Measurements from ENCODE around the gene TEX28.
A peak's percentile ranks its signal among the peaks of the same experiment; 100 is the strongest.
"Not testable (repeated sequence)": the region's sequence is repeated elsewhere in the genome, so short reads cannot be mapped to it uniquely, and the experiment has no call there.

The TEX28 gene

GRCh38 chrX:154310616-154311536 lies 16.0 kb upstream of the TEX28 start:
- no peak for DNase-seq

- DNase-seq, result no peak
Measured at GRCh38 chrX:154309041-154309775, 14.3 kb upstream of the TEX28 start.

- DNase-seq, result peak; percentile 72
Measured at GRCh38 chrX:154308108-154308946, 13.4 kb upstream of the TEX28 start.

GRCh38 chrX:154307202-154307601 lies 12.3 kb upstream of the TEX28 start:
- DNase-seq, result no peak

GRCh38 chrX:154305541-154306205 lies 10.7 kb upstream of the TEX28 start:
- no peak for DNase-seq

- DNase-seq, result peak; percentile 36
Measured at GRCh38 chrX:154304846-154305245, 9.9 kb upstream of the TEX28 start.

- DNase-seq, result no peak
Measured at GRCh38 chrX:154303476-154303875, 8.6 kb upstream of the TEX28 start.

- DNase-seq, result not testable (repeated sequence)
Measured at GRCh38 chrX:154302998-154303397, 8.1 kb upstream of the TEX28 start.

GRCh38 chrX:154300816-154301215 lies 5.9 kb upstream of the TEX28 start:
- DNase-seq, result no peak

- no peak for DNase-seq
Measured at GRCh38 chrX:154298312-154298711, 3.4 kb upstream of the TEX28 start.

- no peak for DNase-seq
Measured at GRCh38 chrX:154296731-154297130, 1.8 kb upstream of the TEX28 start.

- no peak for DNase-seq
Measured at GRCh38 chrX:154295664-154296310, 863 bp upstream of the TEX28 start, which contains the start of gene TKTL1. Gene TKTL1 (plus strand): TSS chrX:154295795. CDS start chrX:154295860, 65 bp downstream.

GRCh38 chrX:154286406-154286805 lies 8.5 kb downstream of the TEX28 start:
- not testable (repeated sequence) for DNase-seq

- DNase-seq, result not testable (repeated sequence)
Measured at GRCh38 chrX:154284489-154285338, 10.2 kb downstream of the TEX28 start.

GRCh38 chrX:154269245-154269644 lies 25.7 kb downstream of the TEX28 start:
- DNase-seq, result not testable (repeated sequence)

GRCh38 chrX:154263072-154263471 lies 31.9 kb downstream of the TEX28 start:
- not testable (repeated sequence) for DNase-seq

GRCh38 chrX:154258711-154259110 lies 36.2 kb downstream of the TEX28 start:
- not testable (repeated sequence) for DNase-seq

- not testable (repeated sequence) for DNase-seq
Measured at GRCh38 chrX:154257282-154257681, 37.6 kb downstream of the TEX28 start, which contains the start of gene OPN1MW3. Gene OPN1MW3 (plus strand): TSS chrX:154257582. CDS start chrX:154257620, 38 bp downstream.

- not testable (repeated sequence) for DNase-seq
Measured at GRCh38 chrX:154248076-154248475, 46.8 kb downstream of the TEX28 start.

- DNase-seq, result not testable (repeated sequence)
Measured at GRCh38 chrX:154247377-154248045, 47.4 kb downstream of the TEX28 start.
